GM18499 (cell line): ENCODE results near the gene ROBO1.

ENCODE experiments used
- ATAC-seq: cut with Tn5 transposase; IDR thresholded peaks from one replicate; pipeline ENCODE4 v1.9.1; 2021; ENCODE audit warnings: moderate number of reproducible peaks; ENCODE audit not compliant: insufficient read depth, unreplicated experiment

The ROBO1 gene

GRCh38 chr3:79257791-79258190 is 510.0 kb downstream of the ROBO1 start:
- ATAC-seq, result no peak

- ATAC-seq, result no peak
These were observed 512.1 kb downstream of the ROBO1 start for GRCh38 chr3:79255702-79256101.

GRCh38 chr3:79255292-79255691 is 512.5 kb downstream of the ROBO1 start:
- ATAC-seq, result no peak

GRCh38 chr3:79253704-79254103 is 514.1 kb downstream of the ROBO1 start:
- no peak for ATAC-seq

GRCh38 chr3:79253271-79253670 is 514.5 kb downstream of the ROBO1 start:
- ATAC-seq, result no peak

- ATAC-seq, result no peak
These were observed 517.1 kb downstream of the ROBO1 start for GRCh38 chr3:79250746-79251145.

- no peak for ATAC-seq
These were observed 518.1 kb downstream of the ROBO1 start for GRCh38 chr3:79249701-79250100.

GRCh38 chr3:79247725-79248043 is 520.1 kb downstream of the ROBO1 start:
- no peak for ATAC-seq

GRCh38 chr3:79246875-79247724 is 520.7 kb downstream of the ROBO1 start:
- ATAC-seq, result no peak

GRCh38 chr3:79245284-79246138 is 522.3 kb downstream of the ROBO1 start:
- no peak for ATAC-seq

GRCh38 chr3:79236496-79236895 is 531.3 kb downstream of the ROBO1 start:
- no peak for ATAC-seq

- ATAC-seq, result no peak
These were observed 534.3 kb downstream of the ROBO1 start for GRCh38 chr3:79233431-79234060.

- no peak for ATAC-seq
These were observed 537.5 kb downstream of the ROBO1 start for GRCh38 chr3:79230266-79230665.

- no peak for ATAC-seq
These were observed 550.7 kb downstream of the ROBO1 start for GRCh38 chr3:79217096-79217495.

GRCh38 chr3:79215286-79215685 is 552.5 kb downstream of the ROBO1 start:
- ATAC-seq, result no peak

- ATAC-seq, result no peak
These were observed 556.0 kb downstream of the ROBO1 start for GRCh38 chr3:79211586-79212359.

GRCh38 chr3:79204351-79204750 is 563.4 kb downstream of the ROBO1 start:
- ATAC-seq, result no peak

- no peak for ATAC-seq
These were observed 564.7 kb downstream of the ROBO1 start for GRCh38 chr3:79203144-79203519.

GRCh38 chr3:79202471-79203143 is 565.2 kb downstream of the ROBO1 start:
- no peak for ATAC-seq

GRCh38 chr3:79200456-79200855 is 567.3 kb downstream of the ROBO1 start:
- no peak for ATAC-seq
